Uterus (tissue), 4 donors: Measurements from ENCODE around the gene DPF3. TPM values are rescaled to one million over a fixed set of nuclear protein-coding genes. Genes with fewer than 3 reads are reported as not detected.

ENCODE experiments used
- DNase-seq, 2 donors: peaks; one replicate each; pipeline ENCODE4 v3.0.0-alpha.2; 2019 to 2020
- H3K27ac ChIP-seq, 2 donors: fragments of 200-600 bp; sonication (generic); 1 replicate in 1 of 2; 2 replicates in 1 of 2; pipeline ENCODE4 v1.5.1; 2016 to 2018
- H3K27me3 ChIP-seq, 2 donors: fragments of 200-600 bp; sonication (generic); one replicate each; pipeline ENCODE4 v1.5.1; 2018 to 2019; ENCODE audit warnings: control low read depth in 1 of 2
- H3K36me3 ChIP-seq, 2 donors: fragments of 200-600 bp; sonication (generic); one replicate each; pipeline ENCODE4 v1.5.1; 2019; ENCODE audit warnings: control low read depth in 1 of 2
- H3K4me1 ChIP-seq, 2 donors: fragments of 200-600 bp; sonication (generic); one replicate each; pipeline ENCODE4 v1.5.1; 2018 to 2019; ENCODE audit warnings: control low read depth in 1 of 2
- H3K4me3 ChIP-seq, 2 donors: fragments of 200-600 bp; sonication (generic); 1 replicate in 1 of 2; 2 replicates in 1 of 2; pipeline ENCODE4 v1.5.1; 2018 to 2019; ENCODE audit warnings: mild to moderate bottlenecking in 1 of 2
- H3K9me3 ChIP-seq, 2 donors: fragments of 200-600 bp; sonication (generic); one replicate each; pipeline ENCODE4 v1.5.1; 2019; ENCODE audit warnings: control low read depth in 1 of 2
- POLR2A ChIP-seq, 2 donors: fragments of 450-650 bp; IDR thresholded peaks; one replicate each; pipeline ENCODE4 v1.6.1; 2016; ENCODE audit warnings: antibody characterized with exemption in 2 of 2, mild to moderate bottlenecking in 1 of 2, moderate library complexity in 1 of 2
- intact Hi-C: fragments of 100-400 bp; cut with DNase I; formaldehyde crosslinking; loops from one replicate; pipeline ENCODE4 v1.15.1; 2023; ENCODE audit warnings: low total_unique reads
- total RNA-seq, 4 donors: library from RNA; depleted of rRNA in 3 of 4; stranded (reverse); fragments of >200 nt in 3 of 4; gene quantifications; one replicate each; pipeline versions ENCODE4 v1.1.0 to v1.2.4, GENCODE V29; 2014 to 2023
- TF ChIP-seq, protein P1 (sequence below), 4 experiments: fragments of 200-600 bp in 2 of 4; fragments of 450-650 bp in 2 of 4; sonication (generic) in 2 of 4; IDR thresholded peaks; one replicate each; pipeline ENCODE4 v1.5.1; 2016 to 2019; ENCODE audit warnings: antibody characterized with exemption in 4 of 4, mild to moderate bottlenecking in 2 of 4, moderate library complexity in 1 of 4
- donor health status: DM: yes; HTN: yes; CAD: no.

The DPF3 gene
- total RNA-seq, 4 donors from 2014 or later = 1.6 to 2.8 TPM; not detected in 2

DNA sequence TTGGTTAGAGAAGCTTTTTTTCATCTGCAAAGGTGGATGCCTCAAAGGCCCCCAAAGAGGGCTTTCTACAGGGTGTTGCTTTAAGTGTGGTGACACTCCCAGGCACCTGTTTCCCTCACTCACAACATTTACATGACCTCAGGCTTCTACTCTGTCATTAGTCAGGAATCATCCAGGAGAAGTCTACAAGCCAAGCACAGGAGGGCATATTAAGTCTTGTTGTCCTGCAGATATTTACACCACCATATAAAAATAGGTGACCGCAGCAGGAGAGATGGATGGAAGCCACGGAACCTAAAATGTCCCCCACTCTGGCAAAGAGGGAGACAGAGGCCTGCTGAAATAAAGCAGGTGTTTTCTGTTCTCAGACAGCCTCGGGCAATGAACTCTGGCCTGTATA, 7.5 kb upstream of the DPF3 start:
- Histone ChIP-seq H3K36me3 (no peaks in the 10 kb centered on the region), H3K4me1 (no peaks in the 10 kb centered on the region), H3K9me3 (no peaks in the 10 kb centered on the region), H3K27ac (no peak overlapping the region), H3K27me3 (no peaks in the 10 kb centered on the region), H3K4me3 (no peak overlapping the region)
- no peak for DNase-seq
- intact Hi-C loops = loop anchor here (5.0 kb wide), 1 partner anchor 384 kb away; no protein-coding TSS in a partner anchor
- no peak for TF ChIP-seq POLR2A (IDR thresholded peaks at IDR 0.05)
- TF ChIP-seq, protein P1, sequence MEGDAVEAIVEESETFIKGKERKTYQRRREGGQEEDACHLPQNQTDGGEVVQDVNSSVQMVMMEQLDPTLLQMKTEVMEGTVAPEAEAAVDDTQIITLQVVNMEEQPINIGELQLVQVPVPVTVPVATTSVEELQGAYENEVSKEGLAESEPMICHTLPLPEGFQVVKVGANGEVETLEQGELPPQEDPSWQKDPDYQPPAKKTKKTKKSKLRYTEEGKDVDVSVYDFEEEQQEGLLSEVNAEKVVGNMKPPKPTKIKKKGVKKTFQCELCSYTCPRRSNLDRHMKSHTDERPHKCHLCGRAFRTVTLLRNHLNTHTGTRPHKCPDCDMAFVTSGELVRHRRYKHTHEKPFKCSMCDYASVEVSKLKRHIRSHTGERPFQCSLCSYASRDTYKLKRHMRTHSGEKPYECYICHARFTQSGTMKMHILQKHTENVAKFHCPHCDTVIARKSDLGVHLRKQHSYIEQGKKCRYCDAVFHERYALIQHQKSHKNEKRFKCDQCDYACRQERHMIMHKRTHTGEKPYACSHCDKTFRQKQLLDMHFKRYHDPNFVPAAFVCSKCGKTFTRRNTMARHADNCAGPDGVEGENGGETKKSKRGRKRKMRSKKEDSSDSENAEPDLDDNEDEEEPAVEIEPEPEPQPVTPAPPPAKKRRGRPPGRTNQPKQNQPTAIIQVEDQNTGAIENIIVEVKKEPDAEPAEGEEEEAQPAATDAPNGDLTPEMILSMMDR (IDR thresholded peaks at IDR 0.05) = no peak

DNA sequence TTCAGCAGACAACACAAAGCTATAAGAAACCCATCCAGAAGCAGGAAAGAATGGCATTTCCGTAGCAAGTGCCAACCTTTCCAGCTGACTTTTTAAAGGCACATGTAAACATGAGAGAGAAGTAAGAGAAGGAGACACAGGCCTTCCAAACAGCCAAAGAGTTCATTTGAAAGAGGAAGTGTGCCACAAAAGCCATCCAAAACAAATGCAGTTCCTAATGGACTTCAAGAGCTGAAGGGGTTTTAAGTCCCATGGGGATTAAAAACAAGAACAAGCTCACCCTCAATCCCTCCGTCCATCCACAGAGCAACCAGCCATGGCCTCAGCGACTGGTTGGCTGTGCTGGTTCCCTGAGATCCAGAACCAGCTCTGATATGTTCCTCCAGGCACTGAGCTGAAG, 4.5 kb upstream of the DPF3 start:
- Histone ChIP-seq H3K27ac (no peak overlapping the region), H3K9me3 (no peaks in the 10 kb centered on the region), H3K36me3 (no peaks in the 10 kb centered on the region), H3K4me3 (no peak overlapping the region), H3K4me1 (peaks cover 0 to 10% of the 10 kb centered on the region in 2 donors), H3K27me3 (peaks cover 0 to 8% of the 10 kb centered on the region in 2 donors)
- no peak for TF ChIP-seq POLR2A (IDR thresholded peaks at IDR 0.05)
- TF ChIP-seq, protein P1 (IDR thresholded peaks at IDR 0.05) = no peak
- intact Hi-C loops = no loop called here
- no peak for DNase-seq

DNA sequence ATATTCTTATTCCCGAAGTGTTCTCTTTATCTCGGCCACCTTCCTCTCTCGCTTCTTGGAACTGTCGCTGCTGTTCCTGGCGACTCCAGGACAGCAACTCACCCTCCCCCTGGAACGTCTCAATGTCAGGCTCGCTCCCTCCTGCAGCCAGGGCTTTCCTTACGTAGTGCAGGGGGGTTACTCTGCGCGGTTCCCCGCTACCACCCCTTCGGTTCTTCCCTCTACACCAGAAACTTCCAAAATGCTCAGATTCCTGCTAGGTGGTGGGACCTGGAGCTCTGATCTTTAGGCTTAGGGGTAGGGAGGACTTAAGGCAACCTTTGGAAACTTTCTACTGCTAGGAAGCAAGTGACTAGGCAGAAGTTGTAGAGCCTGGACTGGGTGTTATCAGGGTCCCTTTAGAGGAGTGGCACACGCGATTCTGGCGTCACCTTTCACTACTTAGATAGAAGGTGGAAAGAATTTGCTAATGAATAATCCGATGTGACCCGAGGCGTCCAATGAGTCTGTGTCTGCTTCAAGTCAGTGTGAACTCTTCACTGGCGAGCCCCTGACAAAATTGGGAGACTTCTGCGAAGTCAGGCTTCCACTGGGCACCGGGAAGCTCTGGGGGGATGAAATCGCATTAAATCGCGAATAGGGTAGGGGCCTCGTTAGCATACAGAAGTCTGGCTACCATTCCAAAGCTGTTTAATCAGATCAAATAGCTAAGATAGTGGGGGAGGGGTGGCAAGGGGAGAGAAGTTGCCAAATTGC, 900 bp upstream of the DPF3 start:
- H3K27ac ChIP-seq = no peak overlapping the region
- peaks cover 0 to 23% of the 10 kb centered on the region in 2 donors for H3K27me3 ChIP-seq
- H3K36me3 ChIP-seq = no peaks in the 10 kb centered on the region
- peak overlapping the region; percentile 54 to 71 for H3K4me3 ChIP-seq
- no peak for DNase-seq
- TF ChIP-seq POLR2A (IDR thresholded peaks at IDR 0.05) = no peak
- TF ChIP-seq, protein P1 (IDR thresholded peaks at IDR 0.05) = no peak
- H3K4me1 ChIP-seq = peaks cover 0 to 10% of the 10 kb centered on the region in 2 donors
- intact Hi-C loops = no loop called here
- H3K9me3 ChIP-seq = no peaks in the 10 kb centered on the region

DNA sequence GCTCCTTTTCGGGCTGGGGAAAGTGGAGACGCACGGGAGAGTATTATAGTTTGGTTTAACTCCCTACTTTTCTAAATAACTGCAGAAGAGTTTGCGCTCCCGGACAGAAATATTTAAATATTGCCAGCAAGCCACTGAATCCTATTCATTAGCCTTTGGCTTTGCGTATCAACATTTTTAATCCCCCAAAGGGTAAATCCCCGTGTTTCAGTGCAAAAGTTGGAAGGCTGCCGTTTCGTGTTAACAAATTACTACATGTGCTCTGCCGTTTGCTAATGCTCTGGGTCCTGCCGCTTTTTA, 372 bp upstream of the DPF3 start:
- Histone ChIP-seq H3K27ac (peak overlapping the region in 1 of 2 donors; percentile 23), H3K4me3 (peak overlapping the region; percentile 54 to 71), H3K36me3 (no peaks in the 10 kb centered on the region), H3K27me3 (peaks cover 0 to 29% of the 10 kb centered on the region in 2 donors), H3K9me3 (no peaks in the 10 kb centered on the region), H3K4me1 (peaks cover 0 to 10% of the 10 kb centered on the region in 2 donors)
- TF ChIP-seq, protein P1 (IDR thresholded peaks at IDR 0.05) = no peak
- TF ChIP-seq POLR2A (IDR thresholded peaks at IDR 0.05) = no peak
- intact Hi-C loops = no loop called here
- DNase-seq = no peak

DNA sequence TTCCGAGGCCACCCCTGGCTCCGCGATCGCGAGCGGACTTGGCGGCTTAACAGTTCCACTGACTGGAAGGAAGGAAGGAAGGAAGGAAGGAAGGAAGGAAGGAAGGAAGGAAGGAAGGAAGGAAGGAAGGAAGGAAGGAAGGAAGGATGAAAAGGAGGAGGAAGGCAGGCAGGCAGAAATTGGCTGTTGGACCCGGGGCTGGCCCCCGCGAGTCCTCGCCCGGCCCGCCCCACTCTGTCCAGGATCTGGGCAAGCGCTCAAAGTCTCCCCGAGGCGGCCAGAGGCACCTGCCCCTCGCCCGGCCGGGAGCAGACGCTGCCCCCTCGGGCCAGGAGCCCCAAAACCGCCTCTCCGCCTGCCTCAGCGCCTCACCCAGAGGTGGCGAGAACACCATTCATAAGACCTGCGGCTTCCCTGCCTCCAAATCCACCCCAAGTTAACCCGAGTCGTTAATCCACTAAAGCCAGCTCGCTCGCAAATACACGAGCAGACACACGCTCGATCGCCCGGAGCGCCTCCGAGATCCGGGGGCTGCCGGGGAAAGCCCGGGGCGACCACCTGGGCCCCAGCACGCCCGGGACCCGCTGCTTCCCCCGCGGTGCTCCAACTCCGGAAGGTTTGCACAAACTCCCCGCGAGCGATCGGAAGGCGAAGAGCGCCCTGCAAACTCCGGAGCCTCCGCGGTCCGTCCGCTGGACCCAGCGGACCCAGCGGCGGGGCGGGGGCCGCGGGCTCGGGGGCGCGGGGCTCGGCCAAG, 844 bp downstream of the DPF3 start:
- intact Hi-C loops = no loop called here
- no peaks in the 10 kb centered on the region for H3K36me3 ChIP-seq
- H3K4me3 ChIP-seq = peak overlapping the region; percentile 54 to 71
- no peak for TF ChIP-seq POLR2A (IDR thresholded peaks at IDR 0.05)
- TF ChIP-seq, protein P1 (IDR thresholded peaks at IDR 0.05) = no peak
- peaks cover 0 to 31% of the 10 kb centered on the region in 2 donors for H3K27me3 ChIP-seq
- H3K27ac ChIP-seq = no peak overlapping the region
- peak in 1 of 2 donors; percentile 16 for DNase-seq
- peaks cover 0 to 10% of the 10 kb centered on the region in 2 donors for H3K4me1 ChIP-seq
- H3K9me3 ChIP-seq = no peaks in the 10 kb centered on the region
